K562 (cell line): ENCODE measurements around the gene SLC25A1. TPM values are rescaled to one million over a fixed set of nuclear protein-coding genes. Genes with fewer than 3 reads are reported as not detected.

Experiments used
- ATAC-seq: fragments of 200-7000 bp; cut with Tn5 transposase; 3 replicates; pipeline ENCODE4 v1.9.1; 2020; ENCODE audit warnings: moderate library complexity
- BruUV-seq: library from RNA; stranded (reverse); fragments of 400-500 nt; replicated peaks from 2 replicates; lab custom pipeline; 2021; lab: Mats Ljungman, UMichigan
- CTCF ChIA-PET: fragments of 300-600 bp; formaldehyde crosslinking; extraction: SDS; loops from one replicate; lab custom pipeline; 2021; ENCODE audit warnings: low intra/inter-chr PET ratio; lab: Yijun Ruan, JAX
- POLR2A ChIA-PET: fragments of 300-600, 350-650 bp; sonication (Branson Sonifier 250); formaldehyde crosslinking; extraction: SDS; loops from one replicate; lab custom pipeline; 2021; ENCODE audit warnings: antibody characterized with exemption, inconsistent platforms; lab: Yijun Ruan, JAX
- DNase-seq, 4 experiments: peaks; one replicate each; pipeline versions ENCODE4 v3.0.0 to v3.0.0-alpha.2; 2011 to 2018; ENCODE audit warnings: low spot score in 3 of 4, mixed read lengths in 3 of 4; ENCODE audit errors: extremely low read depth in 1 of 4
- FAIRE-seq: peaks from 2 replicates; lab custom pipeline; 2011; peaks lifted over from hg19 to GRCh38; lab: Jason Lieb, UNC
- H2AFZ ChIP-seq: 2 replicates; pipeline ENCODE4 v1.6.0; 2011; ENCODE audit warnings: low read depth, low read length, control low read depth, inconsistent platforms
- H3K27ac ChIP-seq: fragments of 200-600 bp; 3 replicates; pipeline ENCODE4 v1.8.0; 2011; ENCODE audit warnings: low read depth, mild to moderate bottlenecking, control low read depth, inconsistent platforms, low read length, moderate library complexity, mixed read lengths; ENCODE audit errors: extremely low read depth
- H3K27me3 ChIP-seq, 2 experiments: fragments of 300-600 bp in 1 of 2; 2 replicates in 1 of 2; 3 replicates in 1 of 2; pipeline versions ENCODE4 v1.6.0 to v1.8.0; 2011; ENCODE audit warnings: inconsistent platforms in 2 of 2, low read length in 2 of 2, mild to moderate bottlenecking in 1 of 2, mixed read lengths in 1 of 2, moderate library complexity in 1 of 2; ENCODE audit not compliant: control insufficient read depth in 2 of 2, insufficient read depth in 2 of 2
- H3K36me3 ChIP-seq: fragments of 300-600 bp; 3 replicates; pipeline ENCODE4 v1.8.0; 2011; ENCODE audit warnings: mild to moderate bottlenecking, low read length, inconsistent platforms; ENCODE audit not compliant: control insufficient read depth, insufficient read depth
- H3K4me1 ChIP-seq, 2 experiments: fragments of 200-600 bp in 1 of 2; replicated peaks in 1 of 2; 2 replicates in 1 of 2; 3 replicates in 1 of 2; pipeline versions ENCODE4 v1.5.1 to v1.8.0; 2011; ENCODE audit warnings: inconsistent platforms in 2 of 2, low read length in 2 of 2, mild to moderate bottlenecking in 1 of 2, mixed read lengths in 1 of 2, moderate library complexity in 1 of 2; ENCODE audit not compliant: control insufficient read depth in 2 of 2, insufficient read depth in 2 of 2
- H3K4me2 ChIP-seq: 2 replicates; pipeline ENCODE4 v1.6.1; 2011; ENCODE audit warnings: low read length, control low read depth, inconsistent platforms, mixed read lengths; ENCODE audit not compliant: insufficient read depth
- H3K4me3 ChIP-seq: fragments of 200-600 bp; sonication (generic), shearing (Covaris generic); 2 replicates; pipeline ENCODE4 v1.5.1; 2016; ENCODE audit warnings: control low read depth, inconsistent platforms
- H3K79me2 ChIP-seq: fragments of 200-600 bp; 3 replicates; pipeline ENCODE4 v1.8.0; 2011; ENCODE audit warnings: low read length, inconsistent platforms; ENCODE audit not compliant: control insufficient read depth, insufficient read depth
- H3K9ac ChIP-seq, 2 experiments: 2 replicates each; pipeline versions ENCODE4 v1.6.0 to v1.6.1; 2011; ENCODE audit warnings: low read depth in 2 of 2, low read length in 2 of 2, control low read depth in 1 of 2, inconsistent platforms in 1 of 2, mild to moderate bottlenecking in 1 of 2, mixed read lengths in 1 of 2; ENCODE audit not compliant: insufficient read depth in 1 of 2
- H3K9me1 ChIP-seq: one replicate; pipeline ENCODE4 v1.6.0; 2011; ENCODE audit warnings: inconsistent platforms, mild to moderate bottlenecking, low read length, moderate library complexity; ENCODE audit not compliant: control insufficient read depth, insufficient read depth
- H3K9me3 ChIP-seq: replicated peaks from 2 replicates; pipeline ENCODE4 v1.5.1; 2011; ENCODE audit warnings: low read depth, low read length, inconsistent platforms; ENCODE audit not compliant: control insufficient read depth, insufficient read depth
- H4K20me1 ChIP-seq: replicated peaks from 2 replicates; pipeline ENCODE4 v1.6.1; 2011; ENCODE audit warnings: low read length, inconsistent platforms, mixed read lengths; ENCODE audit not compliant: control insufficient read depth, insufficient read depth
- BDP1 ChIP-seq: IDR thresholded peaks from 3 replicates; pipeline ENCODE4 v1.6.1; 2011; ENCODE audit not compliant: insufficient read length, insufficient read depth
- CBX8 ChIP-seq: fragments of 200-600 bp; sonication (generic); IDR thresholded peaks from 2 replicates; pipeline ENCODE4 v1.6.1; 2012; ENCODE audit warnings: borderline replicate concordance, mixed run types, low read depth, mild to moderate bottlenecking, moderate library complexity, mixed read lengths, low read length, control low read depth, inconsistent platforms; ENCODE audit not compliant: poor library complexity, severe bottlenecking; ENCODE audit errors: extremely low read depth
- CSDE1 ChIP-seq, 2 experiments: fragments of 450-650 bp; IDR thresholded peaks; 2 replicates each; pipeline ENCODE4 v1.6.1; 2016; ENCODE audit warnings: mild to moderate bottlenecking in 1 of 2
- CXXC5 ChIP-seq: fragments of 250-450 bp; sonication (Bioruptor Pico); IDR thresholded peaks from 2 replicates; pipeline ENCODE4 v1.8.0; 2022; ENCODE audit warnings: inconsistent platforms, mild to moderate bottlenecking, moderate library complexity
- EHMT2 ChIP-seq: fragments of 450-650 bp; IDR thresholded peaks from 2 replicates; pipeline ENCODE4 v1.6.1; 2018; ENCODE audit warnings: antibody characterized with exemption
- HLTF ChIP-seq: fragments of 450-650 bp; IDR thresholded peaks from 2 replicates; pipeline ENCODE4 v1.6.1; 2016
- HMGN3 ChIP-seq: IDR thresholded peaks from 2 replicates; pipeline ENCODE4 v1.6.1; 2011; ENCODE audit warnings: borderline replicate concordance, low read depth, mild to moderate bottlenecking, mixed read lengths, low read length; ENCODE audit not compliant: insufficient read length; ENCODE audit errors: extremely low read depth
- HSF4 ChIP-seq: fragments of 250-450 bp; sonication (Bioruptor Pico); IDR thresholded peaks from 2 replicates; pipeline ENCODE4 v2.1.2; 2022; ENCODE audit warnings: mild to moderate bottlenecking, moderate library complexity, borderline replicate concordance
- MXD1 ChIP-seq: fragments of 250-450 bp; sonication (Bioruptor Pico); IDR thresholded peaks from 2 replicates; pipeline ENCODE4 v1.8.0; 2021; ENCODE audit warnings: borderline replicate concordance, mild to moderate bottlenecking, moderate library complexity; ENCODE audit not compliant: poor library complexity, severe bottlenecking
- NFIX ChIP-seq: fragments of 250-450 bp; sonication (Bioruptor Pico); IDR thresholded peaks from 2 replicates; pipeline ENCODE4 v1.4.0; 2020; ENCODE audit warnings: low read depth, mild to moderate bottlenecking, moderate library complexity
- RHOXF2B ChIP-seq: fragments of 250-450 bp; sonication (Bioruptor Pico); conservative IDR thresholded peaks from 2 replicates; pipeline ENCODE4 v1.5.1; 2021
- TAF15 ChIP-seq: fragments of 200-400 bp; formaldehyde crosslinking; IDR thresholded peaks from 2 replicates; pipeline ENCODE4 v1.6.1; 2017; ENCODE audit warnings: mild to moderate bottlenecking, low read depth, low read length, moderate library complexity
- TAF9B ChIP-seq: fragments of 450-650 bp; IDR thresholded peaks from 2 replicates; pipeline ENCODE4 v1.6.1; 2018; ENCODE audit warnings: mild to moderate bottlenecking; ENCODE audit not compliant: partially characterized antibody
- UBTF ChIP-seq, 2 experiments: IDR thresholded peaks; 2 replicates each; pipeline ENCODE4 v1.6.1; 2012; ENCODE audit warnings: improper control_type of control experiment in 2 of 2, low read depth in 2 of 2, low read length in 2 of 2, borderline replicate concordance in 1 of 2
- ZFPM2 ChIP-seq: fragments of 250-450 bp; sonication (Bioruptor Pico); IDR thresholded peaks from 2 replicates; pipeline ENCODE4 v1.5.1; 2022; ENCODE audit warnings: mild to moderate bottlenecking
- ZNF583 ChIP-seq: fragments of 250-450 bp; sonication (Bioruptor Pico); IDR thresholded peaks from 2 replicates; pipeline ENCODE4 v1.4.0; 2020
- ZNF780A ChIP-seq: fragments of 250-450 bp; sonication (Bioruptor Pico); IDR thresholded peaks from 2 replicates; pipeline ENCODE4 v1.5.0; 2021; ENCODE audit warnings: mild to moderate bottlenecking
- WGBS: fragments of 100-300 bp; shearing (Covaris generic); methylation state at CpG from one replicate; pipeline ENCODE4 v1.1.6; 2016; ENCODE audit warnings: low coverage, mixed read lengths; ENCODE audit not compliant: insufficient coverage; ENCODE audit errors: missing lambda C conversion rate; 5-methylcytosine and 5-hydroxymethylcytosine counted together
- in situ Hi-C: fragments of 300-500 bp; cut with MboI; formaldehyde crosslinking; loops from 4 replicates; pipeline ENCODE4 v1.15.0; 2018; ENCODE audit warnings: inconsistent platforms, mixed read lengths
- intact Hi-C: fragments of 100-400 bp; cut with micrococcal nuclease; formaldehyde crosslinking; loops from 2 replicates; pipeline ENCODE4 v1.14.2; 2022
- polyA plus RNA-seq, 8 experiments: library from polyadenylated mRNA; depleted of rRNA in 4 of 8; stranded (reverse) in 5 of 8; unstranded in 3 of 8; fragments of >200 nt; fragmentation: Nextera tagmentation in 2 of 8; fragmentation: Illumina TruSeq in 1 of 8; extraction: Ambion mirVana in 2 of 8; extraction: Trizol in 1 of 8; gene quantifications; 2 replicates each; pipeline versions ENCODE4 v1.2.1 to v1.2.3, GENCODE V29; 2011 to 2014; ENCODE audit warnings: inconsistent platforms in 1 of 8, missing spikeins in 1 of 8
- total RNA-seq, 7 experiments: library from RNA; depleted of rRNA in 6 of 7; stranded (reverse); fragments of >200 nt in 6 of 7; fragmentation: Illumina TruSeq in 2 of 7; extraction: Trizol in 2 of 7; gene quantifications; 2 replicates each; pipeline versions ENCODE4 v1.2.1 to v1.2.3, GENCODE V29; 2011 to 2021; ENCODE audit warnings: low replicate concordance in 1 of 7

Gene SLC25A1
- total and polyA plus RNA-seq, 9 of the 15 experiments (the other 6 are each of a cell fraction or from before 2014, with no cell fraction given) = 11.0 to 408 (median 110) TPM

GRCh38 chr22:19216579-19216978, 38.0 kb upstream of the SLC25A1 start:
- Histone ChIP-seq H3K9me3 (no peaks in the 10 kb centered on the region), H3K27ac (no peak overlapping the region), H3K4me3 (no peak overlapping the region), H3K27me3 (peaks cover 17 to 22% of the 10 kb centered on the region in 2 experiments; a peak in 4 of 5 replicates), H3K4me2 (no peak overlapping the region), H3K9ac (no peak overlapping the region), H2AFZ (no peak overlapping the region), H3K79me2 (no peaks in the 10 kb centered on the region), H4K20me1 (no peaks in the 10 kb centered on the region), H3K36me3 (no peaks in the 10 kb centered on the region), H3K9me1 (peaks cover 5% of the 10 kb centered on the region), H3K4me1 (peaks cover 9 to 13% of the 10 kb centered on the region in 2 experiments)
- in situ Hi-C loops (no loop called here), intact Hi-C loops (loop anchor here (5.0 kb wide), 1 partner anchor 151 kb away; no protein-coding TSS in a partner anchor)
- FAIRE-seq (no peak), ATAC-seq (no peak), DNase-seq (no peak)
- no TSS peak for BruUV-seq
- 33% methylated on average over 5 of the region's 5 CpGs for WGBS
- ChIA-PET POLR2A (interaction anchor here (0.8 to 8.7 kb wide), 5 partner anchors 12 to 24 kb away, joined by 3 to 123 read pairs (median 6); no protein-coding TSS in a partner anchor), CTCF (no interaction called here)
- no peak for TF ChIP-seq CBX8
- TF ChIP-seq TAF15 = no peak
- 0 out of 4 replicates have a peak, but pooled peaks of 1 of the 2 experiments have one; percentile 2 for TF ChIP-seq UBTF (IDR thresholded peaks at IDR 0.05; ENCODE audit: borderline replicate concordance in 1 of 2, low read depth in 2 of 2, low read length in 2 of 2)
- TF ChIP-seq ZNF780A (CRISPR knock-in tag) = no peak
- no peak for TF ChIP-seq TAF9B
- TF ChIP-seq NFIX (CRISPR knock-in tag) = no peak
- TF ChIP-seq ZNF583 (CRISPR knock-in tag) = no peak
- no peak for TF ChIP-seq CXXC5 (CRISPR knock-in tag)
- TF ChIP-seq HLTF = no peak
- no peak for TF ChIP-seq BDP1
- TF ChIP-seq HMGN3 = no peak
- TF ChIP-seq ZFPM2 = no peak
- TF ChIP-seq CSDE1 (IDR thresholded peaks at IDR 0.05) = no peak
- no peak for TF ChIP-seq HSF4
- peak; percentile 9 for TF ChIP-seq MXD1
- no peak for TF ChIP-seq EHMT2
- TF ChIP-seq RHOXF2B (CRISPR knock-in tag) = no peak
